GM12878 (cell line): ENCODE measurements around the gene IQGAP1. TPM values are rescaled to one million over a fixed set of nuclear protein-coding genes. Genes with fewer than 3 reads are reported as not detected.
"Not testable (repeated sequence)": the region's sequence is repeated elsewhere in the genome, so short reads cannot be mapped to it uniquely, and the experiment has no call there.

ENCODE experiments used
- ATAC-seq: fragments of 200-7000 bp; cut with Tn5 transposase; 3 replicates; pipeline ENCODE4 v1.9.1; 2020; ENCODE audit warnings: mild to moderate bottlenecking, moderate library complexity
- BruUV-seq: library from RNA; stranded (reverse); fragments of 400-500 nt; replicated peaks from 2 replicates; lab custom pipeline; 2021; lab: Mats Ljungman, UMichigan
- CTCF ChIA-PET: fragments of 300-600 bp; sonication (Branson Sonifier 250); formaldehyde crosslinking; extraction: SDS; loops from one replicate; lab custom pipeline; 2021; ENCODE audit warnings: inconsistent platforms; lab: Yijun Ruan, JAX
- POLR2A ChIA-PET: fragments of 350-600 bp; formaldehyde crosslinking; extraction: SDS; loops from one replicate; lab custom pipeline; 2021; ENCODE audit warnings: inconsistent platforms; lab: Charles Lee
- RAD21 ChIA-PET: fragments of 300-600 bp; sonication (Branson Sonifier 250); formaldehyde crosslinking; loops from one replicate; lab custom pipeline; 2023; ENCODE audit warnings: antibody characterized with exemption; ENCODE audit not compliant: unreplicated experiment; lab: Charles Lee
- SMC1A ChIA-PET: fragments of 300-600 bp; sonication (Branson Sonifier 250); formaldehyde crosslinking; loops from one replicate; lab custom pipeline; 2023; ENCODE audit not compliant: unreplicated experiment, uncharacterized antibody; lab: Charles Lee
- DNase-seq: peaks from one replicate; pipeline ENCODE4 v3.0.0-alpha.2; 2011; ENCODE audit warnings: low read depth, low spot score
- FAIRE-seq: peaks from 3 replicates; lab custom pipeline; 2011; peaks lifted over from hg19 to GRCh38; lab: Jason Lieb, UNC
- H2AFZ ChIP-seq: 2 replicates; pipeline ENCODE4 v1.6.0; 2011; ENCODE audit warnings: low read depth, low read length, control low read depth; ENCODE audit not compliant: control insufficient read depth
- H3K27ac ChIP-seq: 2 replicates; pipeline ENCODE4 v1.5.1; 2011; ENCODE audit warnings: control low read depth; ENCODE audit not compliant: control insufficient read depth, insufficient read depth
- H3K27me3 ChIP-seq, 2 experiments: replicated peaks in 1 of 2; 2 replicates each; pipeline versions ENCODE4 v1.6.0 to v1.6.1; 2011; ENCODE audit warnings: low read length in 1 of 2; ENCODE audit not compliant: control insufficient read depth in 2 of 2, insufficient read depth in 2 of 2
- H3K36me3 ChIP-seq, 2 experiments: 2 replicates each; pipeline ENCODE4 v1.5.1; 2011; ENCODE audit warnings: low read length in 1 of 2; ENCODE audit not compliant: control insufficient read depth in 2 of 2, insufficient read depth in 2 of 2
- H3K4me1 ChIP-seq: 2 replicates; pipeline ENCODE4 v1.6.1; 2011; ENCODE audit warnings: mild to moderate bottlenecking, low read length, moderate library complexity, mixed read lengths; ENCODE audit not compliant: control insufficient read depth, insufficient read depth
- H3K4me2 ChIP-seq: 2 replicates; pipeline ENCODE4 v1.6.0; 2011; ENCODE audit warnings: control low read depth; ENCODE audit not compliant: control insufficient read depth, insufficient read depth
- H3K4me3 ChIP-seq: fragments of 200-600 bp; sonication (generic); 2 replicates; pipeline ENCODE4 v1.5.1; 2016
- H3K79me2 ChIP-seq: 2 replicates; pipeline ENCODE4 v1.6.0; 2011; ENCODE audit warnings: low read length; ENCODE audit not compliant: control insufficient read depth, insufficient read depth
- H3K9ac ChIP-seq: 2 replicates; pipeline ENCODE4 v1.8.0; 2011; ENCODE audit warnings: low read length, control low read depth, mixed read lengths; ENCODE audit not compliant: control insufficient read depth, insufficient read depth
- H3K9me3 ChIP-seq: replicated peaks from 3 replicates; pipeline ENCODE4 v1.5.1; 2011; ENCODE audit warnings: mild to moderate bottlenecking, low read length; ENCODE audit not compliant: control insufficient read depth, insufficient read depth
- H4K20me1 ChIP-seq: 2 replicates; pipeline ENCODE4 v1.6.0; 2011; ENCODE audit not compliant: control insufficient read depth, insufficient read depth
- ATF7 ChIP-seq: fragments of 450-650 bp; IDR thresholded peaks from 2 replicates; pipeline ENCODE4 v1.6.1; 2016; ENCODE audit warnings: low read depth, mild to moderate bottlenecking
- HDGF ChIP-seq: fragments of 450-650 bp; IDR thresholded peaks from 2 replicates; pipeline ENCODE4 v1.6.1; 2016; ENCODE audit warnings: antibody characterized with exemption
- MLLT1 ChIP-seq: fragments of 450-650 bp; IDR thresholded peaks from 2 replicates; pipeline ENCODE4 v1.6.1; 2016; ENCODE audit warnings: mild to moderate bottlenecking
- WGBS: methylation state at CpG from one replicate; pipeline ENCODE4 v1.1.6; 2016; ENCODE audit warnings: low lambda C conversion rate; ENCODE audit not compliant: insufficient replicate concordance, insufficient coverage; ENCODE audit errors: missing lambda C conversion rate; 5-methylcytosine and 5-hydroxymethylcytosine counted together
- in situ Hi-C: fragments of 300-500 bp; cut with MboI; formaldehyde crosslinking; loops from 9 replicates; pipeline ENCODE4 v1.14.3; 2018; ENCODE audit warnings: mixed read lengths
- intact Hi-C: fragments of 100-400 bp; cut with micrococcal nuclease; formaldehyde crosslinking; loops from one replicate; pipeline ENCODE4 v1.14.2; 2022; ENCODE audit not compliant: unreplicated experiment
- polyA plus RNA-seq, 11 experiments: library from polyadenylated mRNA; depleted of rRNA in 4 of 11; unstranded in 6 of 11; stranded (reverse) in 5 of 11; fragments of >200 nt; fragmentation: Nextera tagmentation in 4 of 11; fragmentation: Illumina TruSeq in 1 of 11; extraction: Ambion mirVana in 4 of 11; extraction: Trizol in 1 of 11; gene quantifications; 1 replicate in 1 of 11; 2 replicates in 10 of 11; pipeline versions ENCODE4 v1.2.1 to v1.2.3, GENCODE V29; 2011 to 2016; ENCODE audit warnings: inconsistent platforms in 2 of 11, missing spikeins in 2 of 11, low read depth in 1 of 11
- total RNA-seq, 4 experiments: library from RNA; depleted of rRNA in 3 of 4; stranded (reverse); fragments of >200 nt in 3 of 4; fragmentation: Illumina TruSeq in 1 of 4; extraction: Trizol in 1 of 4; gene quantifications; 2 replicates each; pipeline versions ENCODE4 v1.2.1 to v1.2.3, GENCODE V29; 2013 to 2021

The IQGAP1 gene
- total and polyA plus RNA-seq, 10 of the 15 experiments (the other 5 are each of a cell fraction or from before 2014, with no cell fraction given): 65.2 to 250 (median 112) TPM

- not testable (repeated sequence) for H2AFZ ChIP-seq
- CTCF ChIA-PET: interaction anchor here (0.5 to 1.5 kb wide), 4 partner anchors 8 to 124 kb away, joined by 3 to 5 read pairs (median 4); no protein-coding TSS in a partner anchor
- 0 out of 2 replicates have a peak overlapping the region, but pooled peaks have one; percentile 11 for H3K9ac ChIP-seq
These were observed 136.2 kb downstream of the IQGAP1 start for GRCh38 chr15:90524018-90524803.

More at GRCh38 chr15:90524018-90524803, 136.2 kb downstream of the IQGAP1 start:
- peaks cover 14% of the 10 kb centered on the region for H3K4me1 ChIP-seq
- TF ChIP-seq MLLT1: peak; percentile 58; the same call in 1 of the 2 replicates
- TF ChIP-seq HDGF: peak; percentile 25; the same call in 1 of the 2 replicates
- TF ChIP-seq ATF7: peak; percentile 36
- TF ChIP-seq, all 136 proteins: peak for 3; not testable (repeated sequence) for 133
- POLR2A ChIA-PET: interaction anchor here (0.6 to 1.4 kb wide), 5 partner anchors 11 to 466 kb away, joined by 3 to 7 read pairs (median 4); no protein-coding TSS in a partner anchor
- H4K20me1 ChIP-seq, H3K36me3 ChIP-seq, H3K79me2 ChIP-seq, in situ Hi-C loops, H3K9me3 ChIP-seq, H3K4me3 ChIP-seq, BruUV-seq, H3K27me3 ChIP-seq: not testable (repeated sequence)
- RAD21 ChIA-PET: interaction anchor here (0.6 to 1.2 kb wide), 3 partner anchors 63 to 128 kb away, joined by 3 to 5 read pairs (median 3); no protein-coding TSS in a partner anchor
- Histone ChIP-seq H3K27ac (peak overlapping the region; percentile 61), H3K4me2 (peak overlapping the region; percentile 44; the same call in 1 of the 2 replicates)
- FAIRE-seq (peak; percentile 66), ATAC-seq (peak; percentile 75), DNase-seq (peak; percentile 28)
- WGBS: 69% methylated on average over 6 of the region's 6 CpGs
- SMC1A ChIA-PET: interaction anchor here (0.9 to 1.5 kb wide), 6 partner anchors 11 to 80 kb away, joined by 3 to 4 read pairs (median 3); no protein-coding TSS in a partner anchor
- intact Hi-C loops: loop anchor here (10.0 kb wide), 1 partner anchor 171 kb away; no protein-coding TSS in a partner anchor
